ENCODE measurements around the gene RPL41. TPM values are rescaled to one million over a fixed set of nuclear protein-coding genes. Genes with fewer than 3 reads are reported as not detected.

The RPL41 gene
- polyA plus RNA-seq, 1 of the 3 experiments (the other 2 are of a cell fraction), result 12,464 TPM

GRCh38 chr12:56150563-56150962, 34.1 kb downstream of the RPL41 start:
- no peak overlapping the region for H3K4me3 ChIP-seq (ENCODE audit: low read depth in 2 of 2, low read length in 1 of 2)
- ChIA-PET POLR2A (no interaction called here), CTCF (interaction anchor here (1.2 to 2.2 kb wide), 2 partner anchors 25 to 39 kb away, joined by 5 to 9 read pairs; partner anchors contain the start of gene SMARCC2)
- peaks cover 18 to 21% of the 10 kb centered on the region in 2 experiments; a peak in 3 of 4 replicates for H3K4me1 ChIP-seq (ENCODE audit: control insufficient read depth in 1 of 2, insufficient read depth in 2 of 2, low read depth in 1 of 2, low read length in 1 of 2)
- H3K79me2 ChIP-seq (ENCODE audit: insufficient read depth), result peaks cover 21% of the 10 kb centered on the region
- H3K4me2 ChIP-seq, result no peak overlapping the region
- peaks cover 25% of the 10 kb centered on the region for H3F3A ChIP-seq (replicated peaks; ENCODE audit: insufficient read depth)
- no peaks in the 10 kb centered on the region for H3K9me2 ChIP-seq
- H3K9me3 ChIP-seq, result no peaks in the 10 kb centered on the region
- peaks cover 0 to 6% of the 10 kb centered on the region in 2 experiments for H3K36me3 ChIP-seq (replicated peaks in 1 of 2; ENCODE audit: control insufficient read depth in 1 of 2, insufficient read depth in 2 of 2, low read length in 1 of 2)
- peak overlapping the region in 1 of 2 experiments; percentile 21; a peak in 1 of 4 replicates for H3K27ac ChIP-seq (ENCODE audit: low read depth in 2 of 2, low read length in 1 of 2)
- WGBS (ENCODE audit: low lambda C conversion rate), result 66% methylated on average over 3 of the region's 3 CpGs
- H3K27me3 ChIP-seq (ENCODE audit: insufficient read depth), result no peaks in the 10 kb centered on the region
- H3K9ac ChIP-seq, result no peak overlapping the region
- no peaks in the 10 kb centered on the region for H4K20me1 ChIP-seq (ENCODE audit: insufficient read depth)
- TF ChIP-seq, protein P1, sequence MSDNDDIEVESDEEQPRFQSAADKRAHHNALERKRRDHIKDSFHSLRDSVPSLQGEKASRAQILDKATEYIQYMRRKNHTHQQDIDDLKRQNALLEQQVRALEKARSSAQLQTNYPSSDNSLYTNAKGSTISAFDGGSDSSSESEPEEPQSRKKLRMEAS (IDR thresholded peaks at IDR 0.05; ENCODE audit: low read depth), result no peak
- TF ChIP-seq TAF1 (IDR thresholded peaks at IDR 0.05; ENCODE audit: borderline replicate concordance, low read depth, low read length) (no peak), NFIC (IDR thresholded peaks at IDR 0.05; ENCODE audit: borderline replicate concordance) (peak; percentile 90), SMC3 (IDR thresholded peaks at IDR 0.05; ENCODE audit: low read depth, low read length) (no peak), PBX3 (IDR thresholded peaks at IDR 0.05) (no peak)
- no peak for DNase-seq
- H2AFZ ChIP-seq (ENCODE audit: low read depth), result no peak overlapping the region

DNA sequence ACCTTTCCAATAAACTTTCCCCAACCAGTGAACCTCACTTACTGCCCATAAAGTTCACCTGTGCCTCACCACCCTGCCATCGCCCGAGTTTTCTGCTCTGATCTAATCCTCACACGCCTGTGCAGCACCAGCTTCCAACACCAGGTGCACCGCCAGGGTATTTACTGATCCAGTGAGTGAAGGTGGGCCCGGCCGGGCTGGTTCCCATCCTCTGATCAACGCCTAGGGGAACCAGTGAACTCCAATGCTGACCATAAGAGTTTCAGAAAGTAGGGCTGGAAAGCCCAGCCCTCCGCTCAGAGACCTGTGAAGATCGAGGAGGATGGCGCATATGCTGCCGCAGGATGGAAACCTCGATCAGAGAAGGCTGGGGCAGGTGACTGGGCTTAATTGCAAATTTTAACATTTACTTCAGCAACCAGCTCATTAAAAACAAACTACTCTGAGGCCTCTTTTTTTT, 35.3 kb downstream of the RPL41 start:
- ChIA-PET CTCF (interaction anchor here (0.7 to 1.6 kb wide), 16 partner anchors 9 to 70 kb away, joined by 3 to 14 read pairs (median 4); partner anchors contain the start of genes ESYT1, RNF41, SMARCC2 and ZC3H10), POLR2A (interaction anchor here (0.7 to 1.6 kb wide), 6 partner anchors 9 to 48 kb away, joined by 3 to 6 read pairs (median 4); partner anchors contain the start of genes ESYT1 and ZC3H10)
- Histone ChIP-seq H3K36me3 (replicated peaks in 1 of 2; ENCODE audit: control insufficient read depth in 1 of 2, insufficient read depth in 2 of 2, low read length in 1 of 2) (peaks cover 6 to 9% of the 10 kb centered on the region in 2 experiments), H3K79me2 (ENCODE audit: insufficient read depth) (peaks cover 26% of the 10 kb centered on the region), H4K20me1 (ENCODE audit: insufficient read depth) (no peaks in the 10 kb centered on the region), H2AFZ (ENCODE audit: low read depth) (peak overlapping the region; percentile 75), H3K4me3 (ENCODE audit: low read depth in 2 of 2, low read length in 1 of 2) (peak overlapping the region; percentile 62 to 87), H3K27ac (ENCODE audit: low read depth in 2 of 2, low read length in 1 of 2) (peak overlapping the region; percentile 85 to 86), H3K4me2 (peak overlapping the region; percentile 95), H3F3A (replicated peaks; ENCODE audit: insufficient read depth) (peaks cover 19% of the 10 kb centered on the region), H3K9ac (peak overlapping the region; percentile 82), H3K4me1 (ENCODE audit: control insufficient read depth in 1 of 2, insufficient read depth in 2 of 2, low read depth in 1 of 2, low read length in 1 of 2) (peaks cover 18 to 21% of the 10 kb centered on the region in 2 experiments; a peak in 3 of 4 replicates), H3K9me3 (no peaks in the 10 kb centered on the region), H3K27me3 (ENCODE audit: insufficient read depth) (no peaks in the 10 kb centered on the region), H3K9me2 (no peaks in the 10 kb centered on the region)
- DNase-seq, result peak; percentile 71
- 9% methylated on average over 12 of the region's 12 CpGs for WGBS (ENCODE audit: low lambda C conversion rate)
- TF ChIP-seq TAF1 (IDR thresholded peaks at IDR 0.05; ENCODE audit: borderline replicate concordance, low read depth, low read length) (no peak), EP300 (IDR thresholded peaks at IDR 0.05; ENCODE audit: borderline replicate concordance in 1 of 2, low read depth in 1 of 2, low read length in 1 of 2) (no peak), ELF1 (IDR thresholded peaks at IDR 0.05) (no peak), FOXM1 (IDR thresholded peaks at IDR 0.05; ENCODE audit: low read depth) (no peak), PBX3 (IDR thresholded peaks at IDR 0.05) (no peak), EZH2phosphoT487 (IDR thresholded peaks at IDR 0.05; ENCODE audit: borderline replicate concordance, low read depth) (no peak), RAD21 (IDR thresholded peaks at IDR 0.05; ENCODE audit: low read length) (no peak), SIN3A (IDR thresholded peaks at IDR 0.05; ENCODE audit: borderline replicate concordance, low read depth, low read length) (no peak), FOXJ3 (CRISPR knock-in tag; IDR thresholded peaks at IDR 0.05) (no peak), CHD2 (IDR thresholded peaks at IDR 0.05; ENCODE audit: low read length, partially characterized antibody) (no peak), REST (IDR thresholded peaks at IDR 0.05; ENCODE audit: low read depth, low read length) (no peak), MXI1 (IDR thresholded peaks at IDR 0.05; ENCODE audit: low read depth, low read length) (peak; percentile 57; the same call in 1 of the 2 replicates)
- TF ChIP-seq, protein P2, sequence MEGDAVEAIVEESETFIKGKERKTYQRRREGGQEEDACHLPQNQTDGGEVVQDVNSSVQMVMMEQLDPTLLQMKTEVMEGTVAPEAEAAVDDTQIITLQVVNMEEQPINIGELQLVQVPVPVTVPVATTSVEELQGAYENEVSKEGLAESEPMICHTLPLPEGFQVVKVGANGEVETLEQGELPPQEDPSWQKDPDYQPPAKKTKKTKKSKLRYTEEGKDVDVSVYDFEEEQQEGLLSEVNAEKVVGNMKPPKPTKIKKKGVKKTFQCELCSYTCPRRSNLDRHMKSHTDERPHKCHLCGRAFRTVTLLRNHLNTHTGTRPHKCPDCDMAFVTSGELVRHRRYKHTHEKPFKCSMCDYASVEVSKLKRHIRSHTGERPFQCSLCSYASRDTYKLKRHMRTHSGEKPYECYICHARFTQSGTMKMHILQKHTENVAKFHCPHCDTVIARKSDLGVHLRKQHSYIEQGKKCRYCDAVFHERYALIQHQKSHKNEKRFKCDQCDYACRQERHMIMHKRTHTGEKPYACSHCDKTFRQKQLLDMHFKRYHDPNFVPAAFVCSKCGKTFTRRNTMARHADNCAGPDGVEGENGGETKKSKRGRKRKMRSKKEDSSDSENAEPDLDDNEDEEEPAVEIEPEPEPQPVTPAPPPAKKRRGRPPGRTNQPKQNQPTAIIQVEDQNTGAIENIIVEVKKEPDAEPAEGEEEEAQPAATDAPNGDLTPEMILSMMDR (IDR thresholded peaks at IDR 0.05), result peak; percentile 48; the same call in 1 of the 2 replicates
- TF ChIP-seq, protein P1 (IDR thresholded peaks at IDR 0.05; ENCODE audit: low read depth), result peak; percentile 20; the same call in 1 of the 2 replicates
